ENCODE measurements around the gene CNTN5.

CNTN5 gene

GRCh38 chr11:99410636-99411035 lies 389.9 kb downstream of the CNTN5 start:
- no peak overlapping the region for H3K4me3 ChIP-seq (ENCODE audit: control insufficient read depth, low read depth, low read length)
- TF ChIP-seq CTCF (IDR thresholded peaks at IDR 0.05; ENCODE audit: control insufficient read depth, insufficient read depth, low read depth, low read length, missing control alignments) = no peak
- DNase-seq (ENCODE audit: low read depth) = no peak

DNA sequence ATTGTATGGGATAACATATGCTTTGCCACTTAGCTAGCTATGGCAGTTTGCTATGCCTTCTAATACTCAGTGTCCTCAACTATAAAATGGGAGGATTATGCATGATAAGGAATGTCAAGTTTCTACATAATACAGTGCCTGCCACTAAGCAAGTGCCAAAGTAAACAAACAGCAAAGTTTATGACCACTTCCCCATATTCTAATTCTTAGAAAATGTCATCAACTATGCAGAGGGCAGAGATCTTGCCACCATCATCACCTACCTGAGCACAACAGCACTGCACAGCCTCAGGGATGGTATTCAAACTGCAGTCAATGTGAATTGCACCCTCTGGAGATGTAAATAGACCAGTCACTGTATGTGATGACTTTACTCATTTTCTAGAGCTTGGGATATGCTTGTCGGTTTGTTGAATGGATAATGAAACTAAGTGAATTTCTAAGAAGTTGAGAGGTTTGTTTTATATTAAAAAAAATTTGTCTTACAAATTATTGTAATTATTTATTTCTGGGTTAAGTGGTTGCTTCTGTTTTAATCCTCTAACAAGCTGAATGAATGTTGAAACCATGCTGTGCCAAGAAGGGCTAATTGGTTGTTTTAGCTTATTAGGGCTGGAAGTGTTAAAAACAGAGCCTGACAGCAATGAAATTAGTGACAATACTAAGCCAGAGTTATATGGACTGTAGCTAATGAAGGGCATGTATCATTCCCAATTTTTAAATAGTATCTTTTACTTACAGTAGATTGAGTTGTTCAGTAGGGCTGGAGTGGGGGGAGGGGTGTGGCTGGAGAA lies 398.4 kb downstream of the CNTN5 start:
- no peak for DNase-seq (ENCODE audit: low read depth)
- TF ChIP-seq CTCF (IDR thresholded peaks at IDR 0.05; ENCODE audit: control insufficient read depth, insufficient read depth, low read depth, low read length, missing control alignments) = no peak
- H3K4me3 ChIP-seq (ENCODE audit: control insufficient read depth, low read depth, low read length) = no peak overlapping the region

DNA sequence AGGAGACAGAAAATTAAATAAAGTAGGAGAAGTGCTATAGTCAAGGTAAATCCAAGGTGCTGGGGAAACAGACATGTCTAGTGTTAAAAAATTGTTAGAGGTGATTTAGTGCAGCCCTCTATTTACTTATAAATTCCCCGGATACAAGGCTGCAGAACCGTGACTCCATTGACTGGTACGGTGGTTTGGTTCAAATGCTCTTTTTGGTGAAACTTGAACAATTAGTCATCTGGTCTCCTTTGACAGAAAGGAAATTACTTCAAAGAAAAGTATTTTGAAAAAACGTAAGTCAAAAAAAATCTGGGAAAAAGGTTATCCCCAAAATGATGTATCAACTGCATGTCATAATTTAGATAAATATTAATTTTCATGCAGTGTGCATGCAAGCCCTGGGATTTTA lies 399.2 kb downstream of the CNTN5 start:
- no peak overlapping the region for H3K4me3 ChIP-seq (ENCODE audit: control insufficient read depth, low read depth, low read length)
- no peak for TF ChIP-seq CTCF (IDR thresholded peaks at IDR 0.05; ENCODE audit: control insufficient read depth, insufficient read depth, low read depth, low read length, missing control alignments)
- DNase-seq (ENCODE audit: low read depth) = no peak

DNA sequence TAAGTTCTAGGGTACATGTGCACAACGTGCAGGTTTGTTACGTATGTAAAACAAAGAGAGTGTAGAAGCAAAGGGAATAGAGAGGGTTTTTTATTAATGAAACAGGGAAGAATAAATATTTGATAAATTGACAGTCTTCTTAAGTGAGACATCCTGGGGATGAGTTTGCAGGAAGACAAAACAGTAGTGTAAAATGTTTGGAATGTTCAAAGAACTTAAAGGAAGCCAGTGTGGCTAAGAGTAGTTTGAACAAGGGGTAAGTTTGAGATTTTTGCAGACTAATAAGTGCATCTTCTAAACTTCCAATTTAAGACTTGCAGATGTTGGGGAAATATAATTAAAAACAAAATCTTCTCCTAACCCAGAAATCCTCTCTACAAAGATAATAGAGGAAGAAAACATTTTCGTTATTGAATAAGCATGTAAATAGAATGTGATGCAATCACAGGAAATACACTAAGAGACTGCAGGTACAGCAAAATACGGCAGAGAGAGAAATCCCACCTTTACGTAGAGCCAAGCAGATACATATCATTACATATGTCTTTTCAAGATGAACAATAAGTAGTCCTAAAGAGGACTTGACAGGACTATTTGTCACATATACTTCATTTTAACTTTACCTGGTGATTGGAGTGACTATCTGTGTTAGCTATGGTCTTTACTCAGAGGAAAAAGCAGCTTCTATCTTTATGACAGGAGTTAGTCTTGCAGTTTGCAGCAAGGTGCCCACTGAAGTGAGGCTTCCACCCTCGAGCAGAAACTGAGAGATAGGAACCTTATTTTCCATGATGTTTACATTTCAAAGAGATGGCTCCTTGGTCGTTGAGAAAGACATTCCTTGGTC lies 402.1 kb downstream of the CNTN5 start:
- no peak for TF ChIP-seq CTCF (IDR thresholded peaks at IDR 0.05; ENCODE audit: control insufficient read depth, insufficient read depth, low read depth, low read length, missing control alignments)
- H3K4me3 ChIP-seq (ENCODE audit: control insufficient read depth, low read depth, low read length) = no peak overlapping the region
- DNase-seq (ENCODE audit: low read depth) = no peak

GRCh38 chr11:99423428-99423983 lies 402.8 kb downstream of the CNTN5 start:
- H3K4me3 ChIP-seq (ENCODE audit: control insufficient read depth, low read depth, low read length) = no peak overlapping the region
- DNase-seq (ENCODE audit: low read depth) = no peak
- TF ChIP-seq CTCF (IDR thresholded peaks at IDR 0.05; ENCODE audit: control insufficient read depth, insufficient read depth, low read depth, low read length, missing control alignments) = no peak

GRCh38 chr11:99424313-99425084 lies 403.8 kb downstream of the CNTN5 start:
- TF ChIP-seq CTCF (IDR thresholded peaks at IDR 0.05; ENCODE audit: control insufficient read depth, insufficient read depth, low read depth, low read length, missing control alignments) = no peak
- H3K4me3 ChIP-seq (ENCODE audit: control insufficient read depth, low read depth, low read length) = no peak overlapping the region
- no peak for DNase-seq (ENCODE audit: low read depth)

Data from AG09309 (cell line).